ENCODE results near the gene PLEKHJ1. TPM values are rescaled to one million over a fixed set of nuclear protein-coding genes. Genes with fewer than 3 reads are reported as not detected.
A peak's percentile ranks its signal among the peaks of the same experiment; 100 is the strongest.

Gene PLEKHJ1
- total RNA-seq, 4 donors from 2014 or later = 36.1 to 78.0 (median 62.9) TPM

GRCh38 chr19:2228157-2229030 lies 7.7 kb downstream of the PLEKHJ1 start:
- Histone ChIP-seq H3K4me3 (no peak overlapping the region), H3K27me3 (no peaks in the 10 kb centered on the region), H3K4me1 (peaks cover 49% of the 10 kb centered on the region), H3K9me3 (no peaks in the 10 kb centered on the region), H3K27ac (no peak overlapping the region), H3K36me3 (peaks cover 79% of the 10 kb centered on the region)
- TF ChIP-seq POLR2A (IDR thresholded peaks at IDR 0.05) = no peak
- no peak for TF ChIP-seq CTCF (IDR thresholded peaks at IDR 0.05)
- no peak for TF ChIP-seq POLR2AphosphoS5 (IDR thresholded peaks at IDR 0.05)
- TF ChIP-seq EP300 (IDR thresholded peaks at IDR 0.05) = no peak
- 93% methylated on average over 9 of the region's 48 CpGs for WGBS
- DNase-seq (ENCODE audit: low spot score in 2 of 2) = no peak

GRCh38 chr19:2227415-2228156 lies 8.5 kb downstream of the PLEKHJ1 start:
- no peak overlapping the region for H3K4me3 ChIP-seq
- 67% methylated on average over 31 of the region's 67 CpGs for WGBS
- no peaks in the 10 kb centered on the region for H3K27me3 ChIP-seq
- H3K4me1 ChIP-seq = peaks cover 44% of the 10 kb centered on the region
- H3K36me3 ChIP-seq = peaks cover 81% of the 10 kb centered on the region
- no peak for DNase-seq (ENCODE audit: low spot score in 2 of 2)
- TF ChIP-seq POLR2A (IDR thresholded peaks at IDR 0.05) = no peak
- TF ChIP-seq CTCF (IDR thresholded peaks at IDR 0.05) = no peak
- TF ChIP-seq EP300 (IDR thresholded peaks at IDR 0.05) = no peak
- no peak for TF ChIP-seq POLR2AphosphoS5 (IDR thresholded peaks at IDR 0.05)
- H3K27ac ChIP-seq = peak overlapping the region; percentile 52
- no peaks in the 10 kb centered on the region for H3K9me3 ChIP-seq

GRCh38 chr19:2226840-2227360 lies 9.2 kb downstream of the PLEKHJ1 start:
- WGBS = 93% methylated on average over 29 of the region's 53 CpGs
- peaks cover 41% of the 10 kb centered on the region for H3K4me1 ChIP-seq
- no peaks in the 10 kb centered on the region for H3K27me3 ChIP-seq
- H3K9me3 ChIP-seq = no peaks in the 10 kb centered on the region
- peaks cover 83% of the 10 kb centered on the region for H3K36me3 ChIP-seq
- TF ChIP-seq CTCF (IDR thresholded peaks at IDR 0.05) = no peak
- TF ChIP-seq POLR2A (IDR thresholded peaks at IDR 0.05) = no peak
- no peak for TF ChIP-seq POLR2AphosphoS5 (IDR thresholded peaks at IDR 0.05)
- TF ChIP-seq EP300 (IDR thresholded peaks at IDR 0.05) = no peak
- no peak for DNase-seq (ENCODE audit: low spot score in 2 of 2)
- peak overlapping the region; percentile 9 for H3K27ac ChIP-seq
- no peak overlapping the region for H3K4me3 ChIP-seq

- no peak overlapping the region for H3K27ac ChIP-seq
- no peaks in the 10 kb centered on the region for H3K9me3 ChIP-seq
- peaks cover 37% of the 10 kb centered on the region for H3K4me1 ChIP-seq
- H3K27me3 ChIP-seq = no peaks in the 10 kb centered on the region
- no peak for DNase-seq (ENCODE audit: low spot score in 2 of 2)
- no peak overlapping the region for H3K4me3 ChIP-seq
- no peak for TF ChIP-seq CTCF (IDR thresholded peaks at IDR 0.05)
- no peak for TF ChIP-seq POLR2A (IDR thresholded peaks at IDR 0.05)
- no peak for TF ChIP-seq POLR2AphosphoS5 (IDR thresholded peaks at IDR 0.05)
- TF ChIP-seq EP300 (IDR thresholded peaks at IDR 0.05) = no peak
- WGBS = 93% methylated on average over 21 of the region's 59 CpGs
- peaks cover 90% of the 10 kb centered on the region for H3K36me3 ChIP-seq
Observed at GRCh38 chr19:2226051-2226839, 9.9 kb downstream of the PLEKHJ1 start.

Measured in suprapubic skin (tissue), 4 donors.